Left colon (tissue), 2 donors: ENCODE results near the gene ADAMTS15. TPM values are rescaled to one million over a fixed set of nuclear protein-coding genes. Genes with fewer than 3 reads are reported as not detected.

Experiments used
- ATAC-seq: fragments of 200-7000 bp; cut with Tn5 transposase; one replicate; pipeline ENCODE4 v1.9.1; 2020; ENCODE audit warnings: mild to moderate bottlenecking, moderate library complexity
- DNase-seq, 2 donors: peaks; one replicate each; pipeline ENCODE4 v3.0.0-alpha.2; 2020
- intact Hi-C, 2 donors: fragments of 100-400 bp; cut with DNase I in 1 of 2; cut with micrococcal nuclease in 1 of 2; formaldehyde crosslinking; loops; one replicate each; pipeline versions ENCODE4 v1.11.2 to v1.14.0; 2022; cut with DNase I, micrococcal nuclease
- long read RNA-seq: library from polyadenylated mRNA; unstranded; transcript quantifications from one replicate; pipeline ENCODE4 v2.0.0, GENCODE V29; 2021
- total RNA-seq, 2 donors: library from RNA; stranded (reverse); fragmentation: NEBNext Ultra II Directional; extraction: Animal tissue kit (Norgen Biotek cat#: 25700); gene quantifications; one replicate each; pipeline ENCODE4 v1.2.1, GENCODE V29; 2021
- donor health status: DM: no; HTN: no; CAD: no.
- donor health status: DM: yes; HTN: yes; CAD: no.

The ADAMTS15 gene, protein sequence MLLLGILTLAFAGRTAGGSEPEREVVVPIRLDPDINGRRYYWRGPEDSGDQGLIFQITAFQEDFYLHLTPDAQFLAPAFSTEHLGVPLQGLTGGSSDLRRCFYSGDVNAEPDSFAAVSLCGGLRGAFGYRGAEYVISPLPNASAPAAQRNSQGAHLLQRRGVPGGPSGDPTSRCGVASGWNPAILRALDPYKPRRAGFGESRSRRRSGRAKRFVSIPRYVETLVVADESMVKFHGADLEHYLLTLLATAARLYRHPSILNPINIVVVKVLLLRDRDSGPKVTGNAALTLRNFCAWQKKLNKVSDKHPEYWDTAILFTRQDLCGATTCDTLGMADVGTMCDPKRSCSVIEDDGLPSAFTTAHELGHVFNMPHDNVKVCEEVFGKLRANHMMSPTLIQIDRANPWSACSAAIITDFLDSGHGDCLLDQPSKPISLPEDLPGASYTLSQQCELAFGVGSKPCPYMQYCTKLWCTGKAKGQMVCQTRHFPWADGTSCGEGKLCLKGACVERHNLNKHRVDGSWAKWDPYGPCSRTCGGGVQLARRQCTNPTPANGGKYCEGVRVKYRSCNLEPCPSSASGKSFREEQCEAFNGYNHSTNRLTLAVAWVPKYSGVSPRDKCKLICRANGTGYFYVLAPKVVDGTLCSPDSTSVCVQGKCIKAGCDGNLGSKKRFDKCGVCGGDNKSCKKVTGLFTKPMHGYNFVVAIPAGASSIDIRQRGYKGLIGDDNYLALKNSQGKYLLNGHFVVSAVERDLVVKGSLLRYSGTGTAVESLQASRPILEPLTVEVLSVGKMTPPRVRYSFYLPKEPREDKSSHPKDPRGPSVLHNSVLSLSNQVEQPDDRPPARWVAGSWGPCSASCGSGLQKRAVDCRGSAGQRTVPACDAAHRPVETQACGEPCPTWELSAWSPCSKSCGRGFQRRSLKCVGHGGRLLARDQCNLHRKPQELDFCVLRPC
- 1 to 10 TPM; 3.6 to 4.4 TPM for total RNA-seq
- long read RNA-seq, full-length matches to known transcripts, result 1 of 1 reads
- long read RNA-seq, partial matches to known transcripts, result 0 of 1 reads
- long read RNA-seq, other reads (novel, unspliced or antisense), result 0 of 1 reads

DNA sequence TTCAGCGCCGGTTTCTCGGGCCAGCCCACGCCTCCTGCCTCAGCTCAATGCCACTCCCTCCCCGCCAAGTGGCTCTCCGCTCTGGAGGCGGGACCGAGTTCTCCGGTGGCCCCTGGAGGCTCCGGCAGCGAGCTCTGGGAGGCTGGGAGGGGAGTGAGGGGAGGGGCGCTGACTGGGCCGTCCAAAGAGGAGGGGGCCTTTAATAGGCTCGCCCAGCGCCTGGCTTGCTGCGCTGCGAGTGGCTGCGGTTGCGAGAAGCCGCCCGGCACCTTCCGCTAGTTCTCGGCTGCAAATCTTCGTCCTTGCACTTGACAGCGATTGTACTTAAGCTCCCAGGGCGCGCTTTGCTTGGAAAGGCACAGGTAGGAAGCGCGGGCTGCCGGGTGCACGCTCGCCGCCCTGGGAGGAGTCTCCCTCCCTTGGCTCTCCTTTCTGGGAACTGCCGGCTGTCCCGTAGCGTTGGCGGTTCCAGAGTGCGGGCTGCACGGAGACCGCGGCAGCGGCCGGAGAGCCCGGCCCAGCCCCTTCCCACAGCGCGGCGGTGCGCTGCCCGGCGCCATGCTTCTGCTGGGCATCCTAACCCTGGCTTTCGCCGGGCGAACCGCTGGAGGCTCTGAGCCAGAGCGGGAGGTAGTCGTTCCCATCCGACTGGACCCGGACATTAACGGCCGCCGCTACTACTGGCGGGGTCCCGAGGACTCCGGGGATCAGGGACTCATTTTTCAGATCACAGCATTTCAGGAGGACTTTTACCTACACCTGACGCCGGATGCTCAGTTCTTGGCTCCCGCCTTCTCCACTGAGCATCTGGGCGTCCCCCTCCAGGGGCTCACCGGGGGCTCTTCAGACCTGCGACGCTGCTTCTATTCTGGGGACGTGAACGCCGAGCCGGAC lies at the start of gene ADAMTS15:
ADAMTS15 (plus strand) TSS at position 230 of the 894 bp plus-strand sequence; CDS start at position 559, 329 bp downstream.
- ATAC-seq (peak; percentile 75), DNase-seq (peak; percentile 81 to 88)
- intact Hi-C loops, result no loop called here

DNA sequence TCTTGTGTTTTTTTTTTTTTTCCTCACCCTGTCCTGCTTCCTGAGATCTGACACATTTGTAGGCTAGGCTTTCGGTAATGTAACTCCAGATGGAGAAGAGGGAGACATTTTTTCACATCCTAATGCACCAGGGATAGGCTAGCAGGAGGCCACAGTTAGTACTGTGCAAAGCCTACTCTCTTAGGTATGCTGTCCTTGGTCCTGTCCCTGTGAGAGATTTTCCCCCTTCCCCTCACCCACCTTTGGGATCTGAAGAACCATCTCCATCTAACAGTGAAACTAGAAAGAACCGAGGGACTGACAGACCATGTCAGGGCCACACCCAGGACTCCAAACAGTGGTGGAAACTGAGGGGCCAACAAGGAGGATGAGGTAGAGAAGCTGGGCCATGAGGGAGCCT lies 49.2 kb upstream of the ADAMTS15 start:
- DNase-seq, result no peak
- no peak for ATAC-seq
- intact Hi-C loops, result no loop called here

DNA sequence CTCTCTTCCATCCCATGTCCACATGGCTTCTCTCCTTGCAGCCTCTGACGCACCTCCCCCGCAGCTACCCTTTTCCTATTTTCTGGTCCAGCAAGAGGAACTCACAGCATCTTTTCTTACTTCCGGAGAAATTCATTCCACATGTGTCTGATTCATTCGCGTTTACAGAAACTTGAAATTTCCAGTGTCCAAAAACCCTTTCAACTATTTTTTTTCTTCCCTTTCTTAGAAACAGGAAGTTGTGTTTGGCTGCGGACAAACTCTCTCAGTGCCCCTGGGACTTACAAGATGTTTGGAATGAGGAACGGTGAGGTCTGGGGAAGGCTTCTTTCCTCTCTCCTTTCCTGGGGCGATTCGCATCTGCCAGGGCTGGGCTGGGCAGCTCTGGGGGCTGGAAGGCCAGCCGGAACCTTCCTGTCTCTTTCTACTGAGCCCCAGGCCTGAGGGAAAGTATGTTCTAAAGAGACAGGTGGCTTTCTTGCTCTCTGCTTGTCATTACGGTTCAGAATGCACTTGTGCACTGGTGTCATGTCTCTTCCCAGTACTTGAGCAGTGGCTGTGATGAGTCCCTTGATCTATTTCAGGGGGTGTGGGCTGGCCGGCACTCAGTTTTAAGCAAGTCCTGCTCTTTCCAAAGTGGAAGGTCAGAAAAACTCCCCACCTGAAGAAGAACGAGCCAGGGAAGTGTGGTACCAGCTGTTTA lies 47.5 kb upstream of the ADAMTS15 start:
- no peak for ATAC-seq

DNA sequence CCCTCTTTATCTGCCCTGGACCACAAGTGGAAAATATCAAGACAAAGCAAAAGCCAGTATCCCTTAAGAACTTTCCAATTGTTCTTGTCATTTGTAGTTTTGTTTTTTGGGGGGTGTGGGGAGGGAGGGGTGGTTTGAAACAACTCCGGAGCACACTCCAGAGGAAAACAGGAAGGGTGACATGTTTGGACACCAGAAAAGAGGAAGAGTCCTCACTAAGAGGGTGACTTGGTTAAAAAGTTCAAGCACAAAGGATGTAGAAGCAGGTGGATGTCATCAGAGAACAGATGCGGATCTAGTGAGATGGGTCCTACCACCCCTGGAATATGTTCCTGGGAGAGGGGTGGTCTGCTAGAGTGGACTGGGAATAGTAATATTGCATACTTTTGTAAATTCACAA lies 45.9 kb upstream of the ADAMTS15 start:
- intact Hi-C loops, result no loop called here
- DNase-seq, result no peak

More for the DNA sequence above, 47.5 kb upstream of the ADAMTS15 start:
- intact Hi-C loops, result no loop called here
- DNase-seq, result no peak

DNA sequence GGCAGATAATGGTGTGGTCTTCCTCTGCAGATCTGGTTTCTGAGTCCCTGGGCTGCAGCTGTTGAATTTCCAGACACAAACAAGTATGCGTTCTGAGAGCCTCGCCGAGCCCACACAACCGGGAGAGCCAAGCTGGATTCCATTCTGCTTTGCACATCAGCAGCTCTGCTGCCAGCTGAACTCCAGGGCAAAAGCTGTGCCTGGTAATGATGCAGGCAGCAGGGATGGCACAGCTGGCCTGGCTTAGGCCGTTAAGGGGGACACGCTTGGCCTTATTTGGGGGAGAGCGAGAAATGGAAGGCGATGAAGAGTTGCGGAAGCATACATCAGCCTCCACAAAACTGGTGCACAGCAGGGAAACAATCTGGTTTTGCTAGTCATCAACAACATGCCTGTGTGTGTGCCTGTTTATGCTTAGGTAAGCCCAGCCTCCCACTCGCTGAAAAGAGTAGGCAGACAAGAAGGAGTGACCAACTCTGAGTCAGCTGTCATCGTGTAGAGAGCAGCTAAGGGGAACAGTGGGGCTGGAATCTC lies 45.1 kb upstream of the ADAMTS15 start:
- intact Hi-C loops, result no loop called here
- no peak for ATAC-seq
- DNase-seq, result peak in 1 of 2 donors; percentile 60

More for the DNA sequence above, 45.9 kb upstream of the ADAMTS15 start:
- ATAC-seq, result no peak

DNA sequence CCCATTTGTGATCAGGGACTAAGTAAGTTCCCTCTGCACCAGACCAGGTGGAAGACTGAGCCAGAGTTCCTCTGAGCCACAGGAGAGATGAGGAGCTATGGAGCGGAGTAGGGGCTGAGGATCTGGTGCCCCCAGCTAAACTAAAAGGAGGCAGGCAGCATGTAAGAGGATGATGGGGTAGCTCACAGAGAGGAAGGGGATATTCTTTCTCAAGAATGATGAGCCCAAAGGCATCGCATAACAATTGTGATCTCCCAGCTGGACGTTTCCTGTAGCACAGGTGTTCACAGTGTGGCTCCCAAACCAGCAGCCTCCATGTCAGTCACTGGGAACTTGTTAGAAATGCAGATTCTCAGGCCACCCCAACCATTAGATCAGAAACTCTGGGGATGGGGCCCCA lies 44.5 kb upstream of the ADAMTS15 start:
- ATAC-seq (no peak), DNase-seq (no peak)
- intact Hi-C loops, result no loop called here

DNA sequence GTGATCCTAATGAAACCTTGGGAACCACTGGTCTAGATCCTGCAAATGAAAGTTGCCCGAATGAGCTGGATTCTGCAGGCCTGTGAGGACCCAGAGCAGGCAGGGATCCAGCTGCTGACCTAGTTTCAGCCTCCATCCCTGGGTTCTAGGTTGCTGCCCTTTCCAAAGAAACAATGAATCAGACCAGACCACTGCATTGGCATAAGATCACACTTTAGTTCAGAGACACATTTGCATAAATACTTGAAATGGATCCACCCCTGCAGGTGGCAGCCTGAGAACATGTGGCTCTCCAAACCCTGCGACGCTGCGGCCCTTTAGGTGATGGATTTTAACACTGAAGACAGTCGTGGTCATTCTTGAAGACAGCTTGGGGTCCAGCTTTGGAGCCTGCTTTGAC lies 43.7 kb upstream of the ADAMTS15 start:
- intact Hi-C loops, result no loop called here
- ATAC-seq (no peak), DNase-seq (no peak)

DNA sequence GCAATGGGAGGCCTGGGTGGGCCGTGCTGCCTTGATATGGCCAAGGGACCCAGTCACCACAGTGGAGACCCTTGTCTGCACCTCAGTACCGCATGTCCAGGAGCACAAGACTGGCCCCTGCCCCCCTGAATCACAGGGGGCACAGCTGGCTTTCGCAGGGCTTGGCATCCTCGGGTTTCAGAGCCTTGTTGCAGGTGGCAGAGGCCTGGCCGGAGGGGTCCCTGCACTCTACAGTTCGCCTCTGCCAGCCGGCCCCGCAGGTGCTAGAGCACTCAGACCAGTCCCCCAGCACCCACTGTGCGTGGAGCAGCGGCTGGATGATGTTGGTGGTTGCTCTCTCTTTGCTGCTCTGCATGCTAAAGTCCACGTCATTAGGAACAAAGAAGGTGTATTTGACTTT lies 43.0 kb upstream of the ADAMTS15 start:
- DNase-seq, result no peak
- no peak for ATAC-seq
- intact Hi-C loops, result no loop called here

DNA sequence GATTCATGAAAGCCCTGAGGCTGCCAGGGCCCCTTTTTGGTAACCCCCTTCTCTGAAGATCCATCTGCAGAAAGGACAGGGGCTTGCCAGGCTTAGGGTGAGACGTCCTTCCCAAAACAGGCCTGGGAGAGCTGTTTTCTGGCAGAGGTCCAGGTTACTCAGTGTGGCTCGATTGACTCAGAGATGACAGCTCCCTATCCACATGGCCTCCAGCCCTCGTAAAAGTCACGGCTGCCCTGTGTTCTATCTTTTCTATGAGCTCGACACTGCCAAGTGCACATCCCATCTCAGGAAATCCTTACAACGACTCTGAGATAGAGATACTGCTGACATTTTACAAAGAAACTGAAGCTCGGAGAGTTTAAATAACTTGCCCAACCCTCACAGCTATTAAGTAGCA lies 40.5 kb upstream of the ADAMTS15 start:
- peak in 1 of 2 donors; percentile 72 for DNase-seq
- peak; percentile 30 for ATAC-seq
- intact Hi-C loops, result no loop called here

DNA sequence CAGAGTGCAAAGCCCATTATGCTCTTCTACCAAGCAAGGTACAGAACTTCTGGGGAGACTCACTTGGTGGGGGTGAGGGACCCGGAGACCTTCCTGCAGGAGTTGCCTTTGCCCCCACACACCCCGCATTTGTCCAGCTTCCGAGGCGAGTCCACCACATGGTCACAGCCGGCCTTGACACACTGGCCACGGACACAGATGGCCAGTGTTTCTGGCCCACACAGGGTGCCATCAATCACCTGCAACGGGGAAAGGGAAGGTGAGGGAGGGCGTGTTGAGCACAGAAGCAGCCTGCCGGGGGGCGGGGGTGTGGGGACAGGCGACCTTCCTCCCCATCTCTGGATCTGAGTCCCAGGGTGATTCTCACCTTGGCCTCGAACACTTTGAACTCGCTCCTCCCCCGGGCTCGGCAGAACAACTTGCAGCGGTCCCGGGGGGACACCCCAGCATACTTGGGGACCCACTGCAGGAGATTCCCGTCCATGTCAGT lies 40.0 kb upstream of the ADAMTS15 start:
- intact Hi-C loops, result no loop called here
- ATAC-seq, result no peak

DNA sequence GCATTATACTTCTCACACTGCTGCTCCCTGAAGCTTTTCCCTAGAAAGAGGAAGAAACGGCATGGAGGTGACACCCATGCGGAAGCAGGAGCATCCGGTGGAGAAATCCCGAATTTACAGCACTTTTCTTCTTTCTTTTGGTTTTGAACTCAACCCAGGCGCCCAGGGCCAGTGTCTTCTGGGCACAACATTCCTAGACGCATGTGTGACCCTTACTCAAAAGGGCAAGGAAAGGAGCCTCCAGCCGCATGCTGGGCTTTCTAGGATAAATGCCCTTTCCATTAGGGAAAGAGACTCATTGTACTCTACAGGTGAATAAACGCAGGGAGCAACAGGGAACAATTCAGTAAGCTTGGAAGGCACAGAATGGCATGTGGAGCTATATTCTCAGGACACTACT lies 39.5 kb upstream of the ADAMTS15 start:
- DNase-seq (no peak), ATAC-seq (no peak)
- intact Hi-C loops, result no loop called here

More for the DNA sequence above, 40.0 kb upstream of the ADAMTS15 start:
- no peak for DNase-seq

DNA sequence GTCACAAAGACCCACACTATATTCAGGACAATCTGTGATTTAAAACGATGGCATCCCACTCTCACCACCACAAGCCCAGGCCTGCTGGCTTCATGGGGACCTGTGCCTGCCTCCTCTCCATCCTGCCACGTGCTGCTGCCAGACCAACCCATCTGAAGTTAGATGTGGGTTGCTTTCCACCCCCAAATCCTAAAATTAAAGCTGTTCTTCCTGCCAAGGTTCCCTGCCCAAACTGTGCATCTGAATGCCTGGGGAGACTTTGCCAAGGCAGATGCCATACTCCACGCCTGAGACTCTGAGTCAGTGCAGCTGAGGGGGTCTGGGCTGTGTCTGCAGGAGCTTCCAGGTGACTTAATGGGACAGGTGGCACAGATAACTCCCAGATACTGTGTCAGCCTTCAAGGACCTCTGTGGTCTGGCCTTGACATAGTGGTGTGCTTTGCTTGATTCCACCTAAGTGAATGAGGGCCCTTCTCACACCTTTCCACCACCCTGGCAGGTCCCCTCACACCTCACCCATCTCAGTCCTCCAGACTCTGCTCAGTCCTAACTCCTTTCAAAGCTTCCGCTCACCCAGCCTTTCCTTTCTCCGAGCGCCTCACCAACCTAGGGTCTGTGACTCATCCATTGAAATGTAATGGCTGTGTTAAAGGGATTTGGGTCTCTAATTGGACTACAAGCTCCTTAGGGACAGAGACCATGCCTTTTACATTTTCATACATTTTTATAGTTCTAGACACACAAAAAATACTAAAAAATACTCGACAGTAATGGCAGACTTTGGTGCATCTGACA lies 38.7 kb upstream of the ADAMTS15 start:
- DNase-seq (no peak), ATAC-seq (no peak)
- intact Hi-C loops, result no loop called here

DNA sequence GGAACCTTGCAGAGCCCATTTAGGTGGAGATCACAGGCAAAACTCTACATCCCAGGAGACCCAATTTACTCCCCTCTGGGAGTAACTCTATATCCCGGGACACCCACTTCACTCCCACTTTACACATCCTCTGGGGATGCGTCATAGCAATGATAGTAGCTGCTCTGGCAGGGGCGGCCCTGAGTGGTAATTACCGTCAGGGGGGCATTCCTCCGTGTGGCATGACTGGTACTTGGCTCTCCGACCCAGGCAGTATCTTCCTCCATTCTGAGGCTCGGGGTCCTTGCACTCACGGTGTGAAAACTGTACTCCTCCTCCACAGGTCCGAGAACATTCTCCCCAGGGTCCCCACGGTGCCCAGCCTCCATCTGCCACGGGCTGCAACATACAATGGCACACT lies 37.2 kb upstream of the ADAMTS15 start:
- intact Hi-C loops, result no loop called here
- no peak for ATAC-seq
- DNase-seq, result no peak

DNA sequence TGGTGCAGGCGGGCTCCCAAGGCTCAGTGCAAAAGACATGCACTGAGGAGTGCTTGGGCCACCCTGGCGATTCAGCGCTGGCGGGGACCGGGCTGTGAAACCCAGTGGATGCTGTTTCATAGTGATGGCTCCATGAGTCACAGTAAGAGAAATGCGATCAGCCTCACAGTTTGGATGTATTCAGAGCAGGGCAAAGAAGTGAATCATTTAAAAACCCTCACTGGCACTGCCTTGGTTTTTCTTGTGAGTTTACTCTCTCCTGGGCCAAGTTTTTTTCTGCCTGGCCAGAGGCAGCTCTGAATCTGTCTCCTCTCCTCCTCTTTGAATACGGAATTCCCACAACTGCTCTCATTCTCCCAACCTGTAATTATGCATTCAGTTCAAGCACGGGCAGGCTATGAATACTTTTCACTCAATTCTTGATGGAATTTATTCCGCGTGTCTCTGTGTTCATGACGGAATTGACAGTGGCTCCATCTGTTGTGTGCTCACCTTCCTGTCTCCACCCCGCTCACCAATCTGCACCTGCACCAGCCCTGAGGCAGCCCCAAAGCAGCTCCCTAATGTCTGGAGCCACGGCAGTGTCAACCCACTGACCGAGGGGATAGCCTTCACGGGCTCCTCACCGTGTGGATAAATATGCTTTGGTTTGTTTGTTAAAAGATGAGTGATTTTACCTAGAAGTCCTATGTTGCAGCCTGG lies 34.9 kb upstream of the ADAMTS15 start:
- intact Hi-C loops, result no loop called here
- DNase-seq (no peak), ATAC-seq (no peak)

DNA sequence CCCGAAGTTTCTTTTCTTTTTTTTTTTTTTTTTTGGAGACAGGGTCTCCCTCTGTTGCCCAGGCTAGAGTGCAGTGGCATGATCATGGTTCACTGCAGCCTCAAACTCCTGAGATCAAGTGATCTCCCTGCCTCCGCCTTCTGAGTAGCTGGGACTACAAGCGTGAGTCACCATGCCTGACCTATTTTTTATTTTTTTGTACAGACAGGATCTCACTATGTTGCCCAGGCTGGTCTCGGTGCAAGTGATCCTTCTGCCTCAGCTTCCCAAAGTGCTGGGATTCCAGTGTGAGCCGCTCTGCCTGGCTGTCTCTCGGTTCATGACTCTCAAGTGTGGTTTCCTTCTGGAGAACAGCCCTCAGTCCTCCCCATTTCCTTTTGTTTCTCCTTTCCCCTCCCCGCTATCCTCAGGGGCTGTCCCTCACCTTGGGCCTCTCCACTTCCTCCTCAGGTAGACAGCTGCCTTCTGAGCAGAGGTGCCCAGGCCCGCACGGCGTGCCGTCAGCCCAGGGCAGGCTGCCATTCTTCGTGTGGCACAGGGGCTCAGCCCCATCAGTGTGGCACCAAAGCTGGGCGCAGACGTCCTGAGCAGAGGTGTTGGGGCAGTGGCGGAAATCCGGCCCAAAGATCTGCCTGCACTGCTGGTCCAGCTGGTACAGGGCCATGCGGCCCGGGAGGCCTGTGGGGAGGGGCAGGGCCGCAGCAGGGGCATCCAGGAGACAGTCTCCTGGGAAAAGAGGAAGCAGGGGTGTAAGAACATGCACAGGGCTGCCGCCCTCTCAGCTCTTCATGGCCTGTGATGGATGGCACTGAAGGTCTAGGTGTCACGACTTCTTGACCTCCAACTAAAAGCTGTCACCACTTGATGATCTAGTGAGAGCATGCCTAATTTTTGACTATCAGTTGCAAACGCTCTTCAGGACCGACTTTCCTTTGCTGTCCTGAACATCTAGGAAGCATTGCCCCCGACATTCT lies 34.1 kb upstream of the ADAMTS15 start:
- DNase-seq (no peak), ATAC-seq (no peak)
- intact Hi-C loops, result no loop called here
